Inflammatory macrophage treated with lipopolysaccharide for 4 hours (primary cell): ENCODE measurements around the gene RABEP2.
"Not testable (repeated sequence)": the region's sequence is repeated elsewhere in the genome, so short reads cannot be mapped to it uniquely, and the experiment has no call there.

ENCODE experiments used
- DNase-seq: peaks from one replicate; pipeline ENCODE4 v3.0.0-alpha.2; 2020

RABEP2 gene, protein sequence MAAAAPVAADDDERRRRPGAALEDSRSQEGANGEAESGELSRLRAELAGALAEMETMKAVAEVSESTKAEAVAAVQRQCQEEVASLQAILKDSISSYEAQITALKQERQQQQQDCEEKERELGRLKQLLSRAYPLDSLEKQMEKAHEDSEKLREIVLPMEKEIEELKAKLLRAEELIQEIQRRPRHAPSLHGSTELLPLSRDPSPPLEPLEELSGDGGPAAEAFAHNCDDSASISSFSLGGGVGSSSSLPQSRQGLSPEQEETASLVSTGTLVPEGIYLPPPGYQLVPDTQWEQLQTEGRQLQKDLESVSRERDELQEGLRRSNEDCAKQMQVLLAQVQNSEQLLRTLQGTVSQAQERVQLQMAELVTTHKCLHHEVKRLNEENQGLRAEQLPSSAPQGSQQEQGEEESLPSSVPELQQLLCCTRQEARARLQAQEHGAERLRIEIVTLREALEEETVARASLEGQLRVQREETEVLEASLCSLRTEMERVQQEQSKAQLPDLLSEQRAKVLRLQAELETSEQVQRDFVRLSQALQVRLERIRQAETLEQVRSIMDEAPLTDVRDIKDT

DNA sequence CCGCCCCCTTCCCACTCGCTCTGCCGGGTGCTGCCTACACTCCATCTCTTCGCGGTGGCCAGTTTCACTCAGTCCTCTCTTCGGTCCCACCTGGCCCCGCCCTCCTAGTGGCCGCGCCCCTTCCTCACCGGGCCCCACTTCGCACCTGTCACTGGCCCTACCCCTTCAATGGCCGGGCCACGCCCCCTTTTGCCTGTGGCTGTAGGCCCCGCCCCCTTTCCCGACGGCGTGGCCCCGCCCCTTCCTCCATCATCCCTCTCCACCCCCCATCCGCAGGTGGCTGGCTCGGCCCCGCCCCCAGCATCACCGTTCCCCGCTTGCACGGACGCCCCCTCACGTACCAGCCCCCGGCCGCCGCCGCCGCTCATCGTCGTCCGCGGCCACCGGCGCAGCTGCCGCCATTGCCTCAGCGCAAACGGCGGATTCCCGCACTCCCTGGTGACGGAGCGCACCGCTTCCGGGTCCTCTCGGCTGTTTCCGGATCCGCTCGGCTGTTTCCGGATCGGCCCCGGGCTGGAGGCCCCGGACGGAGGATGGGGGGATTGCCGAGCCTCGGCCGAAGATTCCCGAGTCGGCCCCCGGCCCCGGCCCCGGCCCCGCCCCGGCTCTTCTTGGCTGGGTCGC, at the start of gene RABEP2:
Gene RABEP2, minus strand, starts transcription at position 477 of the 624 bp plus-strand sequence. Its CDS starts 75 bp downstream, at position 402.
- peak; percentile 90 for DNase-seq

DNA sequence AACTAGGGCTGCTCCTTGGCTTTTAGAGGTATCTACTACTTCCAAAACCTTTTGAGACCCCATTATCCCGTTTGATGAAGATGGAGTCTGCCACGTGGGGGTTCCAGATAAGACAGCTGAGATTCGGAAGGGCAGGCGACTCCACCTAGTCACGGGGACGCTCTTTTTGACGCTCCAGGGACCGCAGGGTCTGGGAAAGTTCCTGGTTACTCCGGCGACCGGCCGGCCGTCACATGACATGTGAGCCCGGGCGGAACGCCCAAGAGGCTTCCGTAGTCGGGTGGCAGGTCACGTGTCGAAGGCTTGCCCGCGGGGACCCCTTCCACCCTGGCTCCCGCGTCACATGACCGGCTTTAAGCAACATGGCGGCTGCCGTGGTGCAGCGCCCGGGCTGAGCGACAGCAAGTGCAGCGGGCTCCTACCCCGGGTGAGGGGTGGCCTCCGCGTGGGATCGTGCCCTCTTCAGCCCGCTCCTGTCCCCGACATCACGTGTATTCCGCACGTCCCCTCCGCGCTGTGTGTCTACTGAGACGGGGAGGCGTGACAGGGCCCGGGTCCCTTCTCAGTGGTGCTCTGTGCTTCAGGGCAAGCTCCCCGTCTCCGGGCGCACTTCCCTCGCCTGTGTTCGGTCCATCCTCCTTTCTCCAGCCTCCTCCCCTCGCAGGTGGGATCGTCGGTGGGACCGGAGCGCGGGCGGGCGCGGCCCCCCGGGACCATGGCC, 49.6 kb upstream of the RABEP2 start, which contains the start of gene SPNS1:
Gene SPNS1, plus strand, starts transcription at position 342 of the 721 bp plus-strand sequence. Its CDS starts 374 bp downstream, at position 716.
- DNase-seq = peak; percentile 98

DNA sequence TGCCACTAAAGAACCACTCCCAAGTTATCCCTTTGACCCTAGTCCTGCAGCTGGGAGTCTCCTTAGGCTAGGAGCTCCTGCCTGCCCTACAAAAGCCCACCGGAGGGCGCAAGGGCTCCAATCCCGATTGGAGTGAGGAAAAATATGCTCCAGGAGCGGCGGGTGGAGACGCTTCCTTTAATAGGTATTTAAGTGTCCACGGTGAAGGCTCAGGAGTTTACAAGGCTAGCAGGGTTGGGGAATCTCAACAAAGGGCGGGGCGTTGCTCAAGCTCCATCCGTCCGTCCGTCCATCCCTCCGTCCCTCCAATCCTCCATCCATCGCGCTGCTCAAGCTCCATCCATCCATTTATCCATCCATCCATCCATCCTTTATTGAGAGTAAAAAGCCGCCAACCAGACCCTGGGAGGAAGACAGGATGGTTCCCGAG, 49.0 kb upstream of the RABEP2 start:
- peak; percentile 39 for DNase-seq

DNA sequence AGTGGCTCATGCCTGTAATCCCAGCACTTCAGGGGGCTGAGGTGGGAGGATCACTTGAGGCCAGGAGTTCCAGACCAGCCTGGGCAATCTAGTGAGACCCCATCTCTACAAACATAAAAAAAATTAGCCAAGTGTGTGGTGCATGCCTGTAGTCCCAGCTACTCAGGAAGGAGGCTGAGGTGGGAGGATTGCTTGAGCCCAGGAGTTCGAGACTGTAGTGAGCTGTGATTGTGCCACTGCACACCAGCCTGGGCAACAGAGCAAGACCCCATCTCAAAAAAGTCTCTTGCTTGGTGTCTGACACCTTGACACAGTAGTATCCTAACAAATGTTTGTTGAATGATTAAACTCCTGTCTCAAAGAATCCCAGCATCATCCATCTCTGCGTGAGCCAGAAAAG, 44.7 kb upstream of the RABEP2 start:
- DNase-seq = not testable (repeated sequence)

DNA sequence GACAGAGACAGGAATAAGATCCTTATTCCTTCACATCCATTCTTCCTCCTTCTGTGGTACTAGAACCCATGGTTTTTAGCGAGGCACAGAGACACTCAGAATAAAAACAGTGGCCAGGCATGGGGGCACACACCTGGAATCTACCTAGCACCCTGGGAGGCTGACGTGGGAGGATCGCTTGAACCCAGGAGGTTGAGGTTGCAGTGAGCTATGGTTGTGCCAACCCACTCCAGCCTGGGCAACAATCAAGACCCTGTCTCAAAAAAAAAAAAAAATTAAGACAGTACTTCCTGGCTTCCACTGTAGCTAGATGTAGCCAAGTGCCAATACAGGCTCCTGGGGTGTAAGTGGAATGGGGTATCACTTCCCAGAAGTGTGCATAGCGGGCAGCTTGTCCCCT, 42.1 kb upstream of the RABEP2 start:
- DNase-seq = no peak

DNA sequence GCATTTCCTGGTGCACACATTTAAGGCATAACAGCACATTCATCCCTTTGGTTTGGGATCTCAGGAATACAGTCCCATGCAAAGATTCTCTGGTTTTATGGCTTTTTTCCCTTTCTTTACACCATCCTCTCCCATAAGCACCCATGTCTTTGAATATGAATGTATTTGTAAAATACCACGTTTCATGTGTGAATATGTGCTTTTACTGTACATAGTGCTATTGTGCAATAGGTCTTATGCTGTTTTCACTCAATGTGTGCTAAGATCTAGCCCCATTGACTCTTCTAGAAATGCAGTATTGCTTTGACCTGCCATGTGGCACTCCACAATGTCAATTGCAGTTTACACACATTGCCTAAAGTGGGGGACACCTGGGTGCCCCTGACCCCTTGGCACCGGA, 39.5 kb upstream of the RABEP2 start:
- no peak for DNase-seq

DNA sequence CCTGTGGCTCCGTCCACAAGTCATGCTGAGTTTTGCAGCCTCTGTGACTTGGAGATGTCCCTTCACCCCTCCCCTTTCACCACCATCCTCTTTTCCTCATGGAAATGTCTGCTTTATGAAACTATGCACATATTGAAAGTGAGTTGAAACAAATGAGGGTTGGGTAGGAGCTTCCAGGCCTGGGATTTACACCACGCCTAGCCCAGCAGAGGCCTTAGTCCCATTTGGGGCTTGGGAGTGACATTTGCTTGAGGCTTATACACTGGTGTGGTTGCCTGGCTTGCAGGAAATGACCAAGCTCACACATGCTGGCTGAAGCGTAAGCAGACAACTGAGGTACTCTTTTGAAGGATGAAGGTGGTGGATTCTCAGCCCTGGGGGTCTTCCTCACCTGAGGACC, 39.0 kb upstream of the RABEP2 start:
- no peak for DNase-seq

DNA sequence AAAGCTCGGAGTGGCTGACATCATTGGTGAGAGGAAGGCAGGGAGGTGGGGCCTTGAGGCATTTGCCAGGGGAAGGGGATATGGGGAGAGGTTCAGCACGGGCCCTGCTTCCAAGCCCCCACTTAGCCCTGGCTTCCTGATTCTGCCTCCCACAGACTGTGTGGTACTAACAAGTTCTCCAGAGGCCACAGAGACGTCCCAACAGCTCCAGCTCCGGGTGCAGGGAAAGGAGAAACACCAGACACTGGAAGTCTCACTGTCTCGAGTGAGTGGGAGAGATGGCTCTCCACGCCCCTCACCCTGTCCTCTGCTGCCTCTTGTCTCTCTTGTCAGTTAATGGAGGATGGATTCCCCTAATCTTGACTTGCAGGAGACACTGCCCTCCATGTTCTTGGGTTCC, 33.8 kb upstream of the RABEP2 start:
- no peak for DNase-seq

DNA sequence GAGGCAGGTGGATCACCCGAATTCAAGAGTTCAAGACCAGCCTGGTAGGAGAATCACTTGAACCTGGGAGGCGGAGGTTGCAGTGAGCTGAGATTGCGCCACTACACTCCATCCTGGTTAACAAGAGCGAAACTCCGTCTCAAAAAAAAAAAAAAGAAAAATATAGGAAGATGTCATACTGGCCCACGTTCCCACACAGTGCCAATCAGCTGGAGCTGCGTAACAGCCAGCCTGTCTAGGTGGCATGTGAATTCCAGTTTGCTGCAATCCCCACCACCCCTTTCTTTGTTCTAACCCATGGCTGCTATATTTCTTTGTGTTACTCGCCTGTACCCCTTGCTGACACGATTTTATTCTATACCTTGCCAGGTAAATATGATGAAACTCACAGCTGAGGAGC, 33.2 kb upstream of the RABEP2 start:
- peak; percentile 55 for DNase-seq

DNA sequence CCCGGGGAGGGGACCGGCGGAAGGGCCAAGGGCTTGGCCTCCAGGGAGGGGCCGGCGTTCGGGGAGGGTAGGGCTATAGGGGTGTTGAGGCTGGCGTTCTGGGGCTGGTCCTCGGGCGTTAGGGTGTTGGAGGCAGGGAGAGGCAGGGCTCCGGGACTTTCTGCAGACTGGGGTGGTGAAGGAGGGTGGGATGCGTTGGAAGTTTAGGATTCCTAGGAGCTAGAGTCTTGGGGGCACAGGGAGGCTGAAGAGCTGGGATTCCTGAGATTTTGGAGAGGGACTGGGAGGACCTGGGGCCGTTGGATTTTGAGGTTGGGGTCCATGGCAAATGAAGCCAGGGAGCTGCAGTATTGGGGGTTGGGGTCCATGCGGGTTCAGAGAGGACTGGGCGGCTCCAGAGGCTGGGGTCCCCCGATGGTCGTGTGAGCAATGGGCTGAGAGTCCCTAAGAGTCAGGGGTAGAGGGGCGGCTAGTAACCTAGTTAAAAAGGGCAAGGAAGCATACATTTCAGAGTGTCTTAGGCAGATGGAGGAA, 26.4 kb upstream of the RABEP2 start:
- DNase-seq = no peak

DNA sequence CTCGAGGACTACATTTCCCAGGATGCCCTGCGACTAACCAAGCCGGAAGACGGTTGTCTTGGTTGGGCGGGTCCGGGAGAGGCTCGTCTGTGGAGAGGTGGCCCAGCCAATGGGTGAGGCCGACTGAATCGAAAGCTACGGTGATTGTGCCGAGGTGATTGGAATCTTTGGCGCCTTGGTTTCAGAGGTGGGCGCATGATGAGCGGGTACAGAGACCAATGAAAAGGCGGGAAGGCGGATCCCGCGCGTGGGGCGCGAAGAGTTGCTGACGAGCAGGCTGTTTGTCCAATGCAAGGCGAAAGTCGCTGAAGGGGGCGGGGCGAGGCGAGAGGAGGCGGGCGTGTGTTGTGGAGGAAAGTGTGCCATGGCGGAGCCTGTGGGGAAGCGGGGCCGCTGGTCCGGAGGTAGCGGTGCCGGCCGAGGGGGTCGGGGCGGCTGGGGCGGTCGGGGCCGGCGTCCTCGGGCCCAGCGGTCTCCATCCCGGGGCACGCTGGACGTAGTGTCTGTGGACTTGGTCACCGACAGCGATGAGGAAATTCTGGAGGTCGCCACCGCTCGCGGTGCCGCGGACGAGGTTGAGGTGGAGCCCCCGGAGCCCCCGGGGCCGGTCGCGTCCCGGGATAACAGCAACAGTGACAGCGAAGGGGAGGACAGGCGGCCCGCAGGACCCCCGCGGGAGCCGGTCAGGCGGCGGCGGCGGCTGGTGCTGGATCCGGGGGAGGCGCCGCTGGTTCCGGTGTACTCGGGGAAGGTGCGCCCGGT, 25.8 kb upstream of the RABEP2 start, which contains the start of gene NFATC2IP:
Gene NFATC2IP, plus strand, starts transcription at position 290 of the 762 bp plus-strand sequence. Its CDS starts 75 bp downstream, at position 365.
- DNase-seq = peak; percentile 100

DNA sequence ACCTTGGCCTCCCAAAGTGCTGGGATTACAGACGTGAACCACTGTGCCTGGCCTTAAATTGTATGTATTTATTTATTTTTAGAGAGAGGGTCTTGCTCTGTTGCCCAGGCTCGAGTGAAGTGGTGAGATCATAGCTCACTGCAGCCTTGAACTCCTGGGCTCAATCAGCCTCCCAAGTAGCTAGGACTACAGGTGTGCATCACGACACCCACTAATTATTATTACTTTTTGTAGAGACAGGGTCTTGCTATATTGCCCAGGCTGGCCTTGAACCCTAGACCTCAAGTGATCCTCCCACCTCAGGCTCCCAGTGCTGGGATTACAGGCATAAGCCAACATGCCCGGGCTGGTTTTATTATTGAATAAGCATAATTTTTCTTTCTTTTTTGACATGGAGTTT, 21.6 kb upstream of the RABEP2 start:
- DNase-seq = no peak

DNA sequence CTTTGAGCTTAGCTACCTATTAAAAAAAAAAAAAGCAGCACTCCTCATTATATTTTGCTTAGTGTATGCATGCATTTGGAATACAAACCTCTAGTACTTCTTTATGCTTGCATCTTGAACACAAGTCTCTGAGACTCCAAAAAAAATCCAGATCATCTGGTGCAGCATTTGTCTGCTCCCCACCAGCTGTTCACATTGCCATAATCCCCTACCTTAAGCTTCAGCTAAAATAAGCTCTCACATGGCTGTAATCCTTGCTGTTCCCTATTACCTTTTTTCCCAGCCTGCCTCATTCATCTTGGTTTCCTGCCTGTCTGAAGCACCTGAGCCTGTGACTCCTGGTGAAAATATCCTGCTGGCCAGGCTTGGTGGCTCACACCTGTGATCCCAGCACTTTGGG, 18.2 kb upstream of the RABEP2 start:
- no peak for DNase-seq

DNA sequence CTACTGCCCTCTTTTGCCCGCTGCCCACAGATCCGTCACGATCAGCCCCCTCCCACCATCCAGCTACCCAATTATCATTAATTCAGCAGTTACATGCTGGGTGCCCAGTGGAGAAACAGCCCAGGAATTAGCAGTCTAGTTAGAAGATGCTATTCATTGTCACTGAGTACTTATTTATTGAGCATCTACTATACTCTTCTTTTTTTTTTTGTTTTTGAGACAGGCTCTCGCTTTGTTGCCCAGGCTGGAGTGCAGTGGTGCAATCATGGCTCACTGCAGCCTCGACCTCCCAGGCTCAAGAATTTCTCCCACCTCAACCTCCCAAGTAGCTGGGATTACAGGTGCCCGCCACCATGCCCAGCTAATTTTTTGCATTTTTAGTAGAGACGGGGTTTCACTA, 14.8 kb upstream of the RABEP2 start:
- not testable (repeated sequence) for DNase-seq

DNA sequence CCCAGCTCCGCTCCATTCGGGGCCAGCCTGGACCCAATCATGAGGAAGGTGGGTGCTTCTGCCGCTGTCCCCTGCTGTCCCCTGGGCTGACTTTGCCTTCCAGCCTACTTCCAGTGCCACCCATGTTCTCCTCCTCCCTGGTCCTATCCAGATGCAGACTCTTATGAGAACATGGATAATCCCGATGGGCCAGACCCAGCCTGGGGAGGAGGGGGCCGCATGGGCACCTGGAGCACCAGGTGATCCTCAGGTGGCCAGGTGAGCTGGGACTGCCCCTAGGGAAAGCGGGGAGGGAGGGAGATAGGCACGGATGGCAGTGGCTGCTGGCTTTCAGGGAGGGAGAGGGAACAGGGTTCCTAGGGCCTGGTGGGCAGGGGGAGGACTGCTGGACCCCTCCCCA, 13.7 kb upstream of the RABEP2 start:
- no peak for DNase-seq

DNA sequence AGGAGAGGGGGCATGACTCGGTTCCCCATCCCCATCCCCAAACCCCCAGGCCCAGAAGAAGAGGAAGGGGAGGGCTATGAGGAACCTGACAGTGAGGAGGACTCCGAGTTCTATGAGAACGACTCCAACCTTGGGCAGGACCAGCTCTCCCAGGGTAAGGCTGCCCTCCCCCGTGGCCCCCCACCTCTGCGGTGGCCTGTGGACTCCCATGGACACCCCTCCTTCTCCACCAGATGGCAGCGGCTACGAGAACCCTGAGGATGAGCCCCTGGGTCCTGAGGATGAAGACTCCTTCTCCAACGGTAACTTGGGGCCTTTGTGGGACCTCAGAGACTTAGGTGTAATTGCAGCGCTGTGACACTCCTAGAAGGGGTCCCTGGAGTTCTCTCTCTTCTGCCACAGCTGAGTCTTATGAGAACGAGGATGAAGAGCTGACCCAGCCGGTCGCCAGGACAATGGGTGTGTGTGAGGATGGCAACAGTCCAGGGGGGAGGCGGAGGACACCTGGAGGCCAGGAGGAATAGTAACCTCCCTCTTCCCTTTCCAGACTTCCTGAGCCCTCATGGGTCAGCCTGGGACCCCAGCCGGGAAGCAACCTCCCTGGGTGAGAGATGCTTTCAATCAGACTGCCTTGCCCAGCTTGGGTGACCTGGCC, 12.3 kb upstream of the RABEP2 start:
- DNase-seq = no peak

DNA sequence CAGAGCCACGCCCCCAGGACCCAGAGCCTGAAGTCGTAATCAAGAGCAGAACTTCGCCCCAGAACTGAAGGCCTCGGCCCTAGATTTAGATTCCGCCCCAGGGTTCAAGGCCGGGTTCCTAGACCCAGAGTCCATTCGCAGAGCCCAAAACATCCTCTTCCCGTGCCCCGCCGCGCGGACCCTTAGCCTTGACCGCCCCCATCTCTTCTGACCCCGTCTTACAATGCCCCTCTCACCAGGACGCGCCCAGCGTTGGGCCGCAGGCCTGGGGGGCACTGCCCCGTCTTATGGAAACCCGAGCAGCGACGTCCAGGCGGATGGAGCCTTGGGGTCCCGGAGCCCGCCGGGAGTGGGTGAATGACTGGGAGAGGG, 11.7 kb upstream of the RABEP2 start:
- no peak for DNase-seq

DNA sequence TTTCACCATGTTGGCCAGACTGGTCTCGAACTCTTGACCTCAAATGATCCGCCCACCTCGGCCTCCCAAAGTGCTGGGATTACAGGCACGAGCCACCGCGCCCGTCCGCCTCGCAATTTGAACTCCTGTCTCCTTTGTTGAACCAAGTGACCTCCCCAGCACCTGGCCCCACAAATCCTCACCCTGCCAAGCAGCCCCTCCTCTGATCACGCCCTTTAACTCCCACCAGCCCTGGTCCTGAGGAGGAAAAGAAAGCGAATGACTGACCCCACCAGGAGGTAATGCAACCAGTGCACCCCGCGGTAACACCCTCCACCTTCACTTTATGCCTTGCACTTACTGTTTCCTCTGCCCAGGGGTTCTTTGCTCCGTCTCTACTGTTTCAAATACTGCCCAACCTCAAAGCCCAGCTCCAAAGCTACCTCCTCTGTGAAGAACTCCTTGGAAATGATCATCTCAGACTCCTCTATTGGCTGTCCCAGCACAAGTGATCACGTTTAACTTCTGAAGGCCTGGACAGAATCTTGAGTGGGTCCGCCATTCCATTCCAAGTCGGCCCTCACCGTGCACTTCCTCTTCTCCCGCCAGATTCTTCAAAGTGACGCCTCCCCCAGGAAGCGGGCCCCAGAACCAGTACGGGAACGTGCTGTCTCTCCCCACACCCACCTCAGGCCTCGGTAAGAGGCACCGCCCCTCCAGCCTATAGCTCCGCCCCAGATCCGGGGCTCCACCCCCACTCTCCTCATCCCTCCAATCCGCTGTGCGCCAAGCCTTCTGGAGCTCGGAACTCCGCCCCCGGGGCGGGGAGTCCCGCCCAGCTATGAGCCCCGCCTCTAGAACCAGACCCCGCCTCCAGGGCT, 11.1 kb upstream of the RABEP2 start:
- DNase-seq = peak; percentile 97

DNA sequence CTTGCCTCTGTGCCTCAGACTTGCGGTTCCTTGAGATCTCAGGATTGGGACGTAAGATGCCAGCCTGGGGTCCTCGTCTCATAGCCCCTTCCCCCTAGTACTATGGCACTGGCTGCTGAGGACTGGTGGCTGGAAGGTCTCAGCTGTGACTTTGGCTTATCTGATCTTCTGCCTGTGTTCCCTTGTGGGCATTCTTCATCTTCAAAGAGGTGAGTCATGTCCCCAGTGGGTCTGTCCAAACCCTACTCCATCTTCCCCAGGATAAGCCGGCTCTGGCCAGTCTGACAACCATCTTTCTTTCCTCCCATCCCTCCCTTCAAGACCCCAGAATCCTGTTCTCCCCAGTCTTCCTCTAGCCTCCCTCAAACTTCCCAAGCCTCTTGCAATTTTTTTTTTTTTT, 10.3 kb upstream of the RABEP2 start:
- DNase-seq = no peak

DNA sequence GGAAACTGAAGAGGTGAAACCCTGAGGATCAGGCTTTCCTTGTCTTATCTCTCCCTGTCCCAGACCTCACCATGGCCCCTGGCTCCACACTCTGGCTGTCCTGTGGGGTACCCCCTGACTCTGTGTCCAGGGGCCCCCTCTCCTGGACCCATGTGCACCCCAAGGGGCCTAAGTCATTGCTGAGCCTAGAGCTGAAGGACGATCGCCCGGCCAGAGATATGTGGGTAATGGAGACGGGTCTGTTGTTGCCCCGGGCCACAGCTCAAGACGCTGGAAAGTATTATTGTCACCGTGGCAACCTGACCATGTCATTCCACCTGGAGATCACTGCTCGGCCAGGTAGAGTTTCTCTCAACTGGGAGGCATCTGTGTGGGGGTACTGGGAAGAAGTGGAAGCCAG, 8.1 kb upstream of the RABEP2 start:
- DNase-seq = no peak
